Transverse colon (tissue), 4 donors: ENCODE measurements around the gene KLHL42. TPM values are rescaled to one million over a fixed set of nuclear protein-coding genes. Genes with fewer than 3 reads are reported as not detected.
"Not testable (repeated sequence)": the region's sequence is repeated elsewhere in the genome, so short reads cannot be mapped to it uniquely, and the experiment has no call there.

Experiments used
- DNase-seq: peaks from one replicate; pipeline ENCODE4 v3.0.0-alpha.2; 2019
- H3K27ac ChIP-seq, 4 donors: fragments of 200-600 bp; sonication (generic); 2 replicates each; pipeline ENCODE4 v1.5.1; 2016 to 2018; ENCODE audit warnings: inconsistent platforms in 4 of 4
- H3K27me3 ChIP-seq: fragments of 200-600 bp; sonication (generic); 2 replicates; pipeline ENCODE4 v1.5.1; 2017; ENCODE audit warnings: inconsistent platforms
- H3K36me3 ChIP-seq, 4 donors: fragments of 200-600 bp; sonication (generic); 2 replicates each; pipeline ENCODE4 v1.5.1; 2017 to 2019; ENCODE audit warnings: inconsistent platforms in 4 of 4
- H3K4me1 ChIP-seq, 4 donors: fragments of 200-600 bp; sonication (generic); 2 replicates each; pipeline ENCODE4 v1.5.1; 2017 to 2020; ENCODE audit warnings: inconsistent platforms in 4 of 4
- H3K4me3 ChIP-seq, 4 donors: fragments of 200-600 bp; sonication (generic); 1 replicate in 1 of 4; 2 replicates in 3 of 4; pipeline versions ENCODE4 v1.5.1 to v1.6.1; 2017 to 2019; ENCODE audit warnings: inconsistent platforms in 4 of 4
- H3K9me3 ChIP-seq, 2 donors: fragments of 200-600 bp; sonication (generic); 2 replicates each; pipeline ENCODE4 v1.5.1; 2017 to 2019; ENCODE audit warnings: inconsistent platforms in 2 of 2
- EP300 ChIP-seq: sonication (generic); formaldehyde crosslinking; IDR thresholded peaks from one replicate; pipeline ENCODE4 v1.6.1; 2017; ENCODE audit warnings: antibody characterized with exemption, low read depth
- POLR2A ChIP-seq: fragments of 450-650 bp; IDR thresholded peaks from one replicate; pipeline ENCODE4 v1.6.1; 2016; ENCODE audit warnings: antibody characterized with exemption, mild to moderate bottlenecking, moderate library complexity
- POLR2AphosphoS5 ChIP-seq, 3 donors: sonication (generic); formaldehyde crosslinking; IDR thresholded peaks; one replicate each; pipeline ENCODE4 v1.6.1; 2016; ENCODE audit warnings: antibody characterized with exemption in 3 of 3
- WGBS, 2 donors: methylation state at CpG; one replicate each; pipeline ENCODE4 v1.1.5; 2018; ENCODE audit warnings: low coverage in 1 of 2; 5-methylcytosine and 5-hydroxymethylcytosine counted together
- in situ Hi-C, 4 donors: fragments of 200-750 bp; cut with MboI; loops; one replicate each; pipeline versions ENCODE4 v1.15.0 to v1.15.1; 2017; ENCODE audit warnings: low sequenced_read_pairs in 3 of 4, low pct_ligation_motif_present in 1 of 4, low pct_unique_long_range_greater_than_20kb in 1 of 4
- intact Hi-C: fragments of 100-400 bp; cut with DNase I; formaldehyde crosslinking; loops from one replicate; pipeline ENCODE4 v1.15.1; 2023; ENCODE audit warnings: low total_unique reads
- total RNA-seq, 4 donors: library from RNA; depleted of rRNA; stranded (reverse); fragments of >200 nt; gene quantifications; one replicate each; pipeline ENCODE4 v1.1.0, GENCODE V29; 2016
- TF ChIP-seq, protein P1 (sequence below), 5 experiments: fragments of 200-600 bp in 3 of 5; fragments of 450-650 bp in 2 of 5; sonication (generic) in 3 of 5; IDR thresholded peaks; 1 replicate in 2 of 5; 2 replicates in 3 of 5; pipeline ENCODE4 v1.5.1; 2016 to 2017; ENCODE audit warnings: antibody characterized with exemption in 5 of 5, inconsistent platforms in 3 of 5, mild to moderate bottlenecking in 2 of 5, moderate library complexity in 1 of 5

KLHL42 gene
- total RNA-seq, 4 donors from 2014 or later, result 14.7 to 104 (median 47.3) TPM

DNA sequence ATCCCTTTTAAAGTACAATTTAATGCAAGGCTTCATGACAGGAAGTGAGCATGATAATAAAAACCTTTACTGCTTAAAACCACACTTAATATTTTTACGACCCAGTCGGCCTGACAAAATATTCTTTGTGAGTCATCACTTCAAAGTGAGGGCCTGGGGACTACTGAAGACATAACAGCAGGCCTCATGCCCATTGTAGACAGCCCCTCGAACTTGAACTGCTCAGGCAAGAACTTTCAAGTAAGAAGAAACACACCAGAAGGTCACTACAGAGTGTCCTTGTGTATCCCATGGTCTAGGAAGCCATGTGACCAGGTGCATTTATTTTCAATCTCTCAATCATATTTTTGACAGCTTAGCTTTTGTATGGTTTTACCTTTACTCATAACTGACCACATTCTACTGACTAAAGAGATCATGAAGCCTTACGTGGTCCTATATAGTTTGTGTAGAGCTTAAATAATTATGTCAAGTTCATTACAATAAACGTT is 61.4 kb downstream of the KLHL42 start:
- H3K36me3 ChIP-seq, result no peaks in the 10 kb centered on the region
- H3K9me3 ChIP-seq, result no peaks in the 10 kb centered on the region
- no peak for DNase-seq
- no peaks in the 10 kb centered on the region for H3K4me1 ChIP-seq
- H3K4me3 ChIP-seq, result no peak overlapping the region
- H3K27ac ChIP-seq, result no peak overlapping the region
- whole genome bisulfite sequencing, 2 donors, result 44 to 80% methylated on average over 2 to 5 of the region's 5 CpGs
- TF ChIP-seq EP300 (no peak), POLR2A (no peak), POLR2AphosphoS5 (IDR thresholded peaks at IDR 0.05) (no peak)
- TF ChIP-seq, protein P1, sequence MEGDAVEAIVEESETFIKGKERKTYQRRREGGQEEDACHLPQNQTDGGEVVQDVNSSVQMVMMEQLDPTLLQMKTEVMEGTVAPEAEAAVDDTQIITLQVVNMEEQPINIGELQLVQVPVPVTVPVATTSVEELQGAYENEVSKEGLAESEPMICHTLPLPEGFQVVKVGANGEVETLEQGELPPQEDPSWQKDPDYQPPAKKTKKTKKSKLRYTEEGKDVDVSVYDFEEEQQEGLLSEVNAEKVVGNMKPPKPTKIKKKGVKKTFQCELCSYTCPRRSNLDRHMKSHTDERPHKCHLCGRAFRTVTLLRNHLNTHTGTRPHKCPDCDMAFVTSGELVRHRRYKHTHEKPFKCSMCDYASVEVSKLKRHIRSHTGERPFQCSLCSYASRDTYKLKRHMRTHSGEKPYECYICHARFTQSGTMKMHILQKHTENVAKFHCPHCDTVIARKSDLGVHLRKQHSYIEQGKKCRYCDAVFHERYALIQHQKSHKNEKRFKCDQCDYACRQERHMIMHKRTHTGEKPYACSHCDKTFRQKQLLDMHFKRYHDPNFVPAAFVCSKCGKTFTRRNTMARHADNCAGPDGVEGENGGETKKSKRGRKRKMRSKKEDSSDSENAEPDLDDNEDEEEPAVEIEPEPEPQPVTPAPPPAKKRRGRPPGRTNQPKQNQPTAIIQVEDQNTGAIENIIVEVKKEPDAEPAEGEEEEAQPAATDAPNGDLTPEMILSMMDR (IDR thresholded peaks at IDR 0.05), result no peak
- intact Hi-C loops, result no loop called here
- H3K27me3 ChIP-seq, result no peaks in the 10 kb centered on the region
- in situ Hi-C loops, result no loop called here

DNA sequence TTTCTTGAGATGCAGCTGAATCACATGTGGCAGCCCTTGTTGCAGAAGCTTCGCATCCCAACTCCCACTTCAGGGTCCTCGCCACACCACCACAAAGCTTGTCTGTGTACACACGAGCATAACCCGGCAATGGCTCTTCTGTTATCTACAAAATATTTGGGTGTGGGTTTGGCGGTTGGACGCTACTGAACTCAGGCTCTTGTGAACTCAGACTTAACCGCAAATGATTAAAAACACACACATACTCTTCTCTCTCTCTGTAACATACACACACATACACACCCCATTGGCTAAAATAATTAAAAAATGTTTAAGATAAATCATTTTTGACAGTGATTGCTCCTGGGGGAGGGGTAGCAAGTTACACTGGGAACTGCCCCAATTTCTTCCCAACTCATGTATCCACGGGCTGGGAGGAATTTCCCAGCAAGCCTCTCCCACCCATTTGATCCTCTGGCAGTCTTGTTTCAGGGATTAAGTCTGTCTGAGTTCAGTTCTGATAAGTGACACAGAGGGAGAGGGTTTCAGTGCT is 63.7 kb downstream of the KLHL42 start:
- H3K36me3 ChIP-seq, result no peaks in the 10 kb centered on the region
- in situ Hi-C loops, result no loop called here
- 46 to 47% methylated on average over 4 to 8 of the region's 8 CpGs for WGBS, 2 donors

DNA sequence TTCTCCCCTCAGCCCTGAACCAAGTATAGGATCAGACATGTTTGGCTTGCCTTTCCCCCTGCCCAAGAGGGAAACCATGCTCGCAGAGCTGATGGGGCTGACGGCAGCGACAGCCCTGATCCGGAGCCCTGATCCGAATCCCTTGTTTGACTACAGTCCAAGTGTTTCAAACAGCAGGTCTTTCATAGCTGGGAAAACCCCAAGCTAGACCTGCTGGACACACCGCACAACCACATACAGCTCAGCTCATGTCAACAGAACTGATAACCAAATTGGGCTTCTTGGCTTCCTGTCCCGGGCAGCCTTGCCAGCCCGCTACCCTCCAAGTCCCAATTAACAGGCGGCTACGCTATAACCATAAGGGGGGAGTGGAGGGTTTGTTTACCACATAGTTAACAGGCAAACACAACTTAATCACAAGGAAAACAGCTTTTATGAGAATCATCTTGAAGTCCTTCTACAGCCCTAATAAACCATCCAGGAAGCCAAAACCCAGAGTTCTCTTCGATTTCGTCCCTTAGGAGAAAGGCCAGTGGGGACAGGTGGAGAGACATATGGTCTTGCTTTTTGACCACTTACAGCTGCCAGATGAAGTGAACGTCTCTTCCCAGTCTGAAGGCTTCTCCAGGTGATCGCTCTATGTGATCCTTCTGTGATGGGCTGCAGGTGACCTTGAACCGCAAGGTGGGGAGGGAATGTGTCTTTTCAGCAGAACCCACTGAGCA is 64.5 kb downstream of the KLHL42 start:
- intact Hi-C loops (no loop called here), in situ Hi-C loops (no loop called here)
- Histone ChIP-seq H3K9me3 (no peaks in the 10 kb centered on the region), H3K27ac (no peak overlapping the region), H3K4me1 (no peaks in the 10 kb centered on the region), H3K4me3 (no peak overlapping the region), H3K27me3 (no peaks in the 10 kb centered on the region), H3K36me3 (no peaks in the 10 kb centered on the region)
- TF ChIP-seq POLR2AphosphoS5 (IDR thresholded peaks at IDR 0.05) (no peak), POLR2A (no peak), EP300 (no peak)
- TF ChIP-seq, protein P1 (IDR thresholded peaks at IDR 0.05), result no peak
- no peak for DNase-seq
- WGBS, 2 donors, result 47 to 80% methylated on average over 2 to 15 of the region's 15 CpGs

More for the DNA sequence above, 63.7 kb downstream of the KLHL42 start:
- Histone ChIP-seq H3K4me1 (no peaks in the 10 kb centered on the region), H3K9me3 (no peaks in the 10 kb centered on the region), H3K27ac (no peak overlapping the region), H3K4me3 (no peak overlapping the region), H3K27me3 (no peaks in the 10 kb centered on the region)
- intact Hi-C loops, result no loop called here
- DNase-seq, result no peak
- no peak for TF ChIP-seq POLR2A
- TF ChIP-seq, protein P1 (IDR thresholded peaks at IDR 0.05), result no peak
- no peak for TF ChIP-seq EP300
- no peak for TF ChIP-seq POLR2AphosphoS5 (IDR thresholded peaks at IDR 0.05)

DNA sequence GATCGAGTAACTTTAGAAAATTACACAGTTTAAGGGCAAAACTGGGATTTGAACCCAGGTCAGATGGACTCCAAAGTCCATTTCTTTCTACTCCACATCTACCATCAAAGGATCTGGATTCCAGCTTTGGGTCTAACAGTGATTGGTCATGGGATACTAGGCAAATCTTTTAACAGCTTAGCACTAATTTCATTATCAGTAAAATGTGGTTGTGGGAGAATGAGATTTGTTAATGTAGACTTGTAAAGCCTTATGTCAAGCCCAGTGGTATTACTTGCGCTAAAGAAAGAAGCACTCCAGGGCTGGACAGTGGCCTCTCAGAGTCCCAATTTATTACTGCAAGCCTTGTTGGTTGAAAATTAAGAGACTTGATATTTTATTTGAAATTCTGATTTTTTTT is 65.2 kb downstream of the KLHL42 start:
- no peak for TF ChIP-seq POLR2AphosphoS5 (IDR thresholded peaks at IDR 0.05)
- TF ChIP-seq, protein P1 (IDR thresholded peaks at IDR 0.05), result no peak
- no peak for TF ChIP-seq POLR2A
- TF ChIP-seq EP300, result no peak
- Histone ChIP-seq H3K27me3 (no peaks in the 10 kb centered on the region), H3K4me1 (no peaks in the 10 kb centered on the region), H3K36me3 (no peaks in the 10 kb centered on the region), H3K4me3 (no peak overlapping the region), H3K27ac (no peak overlapping the region), H3K9me3 (no peaks in the 10 kb centered on the region)
- in situ Hi-C loops, result no loop called here
- 94 to 100% methylated on average over 1 to 2 of the region's 2 CpGs for WGBS, 2 donors
- intact Hi-C loops, result no loop called here
- DNase-seq, result no peak

DNA sequence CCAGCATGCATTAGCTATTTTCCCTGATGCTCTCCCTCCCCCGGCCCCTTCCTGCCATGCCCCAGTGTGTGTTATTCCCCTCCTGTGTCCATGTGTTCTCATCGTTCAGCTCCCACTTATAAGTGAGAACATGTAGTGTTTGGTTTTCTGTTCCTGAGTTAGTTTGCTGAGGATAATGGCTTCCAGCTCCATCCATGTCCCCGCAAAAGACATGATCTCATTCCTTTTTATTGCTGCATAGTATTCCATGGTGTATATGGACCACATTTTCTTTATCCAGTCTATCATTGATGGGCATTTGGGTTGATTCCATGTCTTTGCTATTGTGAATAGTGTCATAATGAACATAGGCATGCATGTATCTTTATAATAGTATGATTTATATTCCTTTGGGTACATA is 65.7 kb downstream of the KLHL42 start:
- H3K27me3 ChIP-seq, H3K9me3 ChIP-seq, in situ Hi-C loops, H3K27ac ChIP-seq, DNase-seq, H3K4me1 ChIP-seq, H3K36me3 ChIP-seq, intact Hi-C loops, H3K4me3 ChIP-seq: not testable (repeated sequence)
- WGBS, 2 donors, result 80 to 84% methylated on average over 3 of the region's 3 CpGs

DNA sequence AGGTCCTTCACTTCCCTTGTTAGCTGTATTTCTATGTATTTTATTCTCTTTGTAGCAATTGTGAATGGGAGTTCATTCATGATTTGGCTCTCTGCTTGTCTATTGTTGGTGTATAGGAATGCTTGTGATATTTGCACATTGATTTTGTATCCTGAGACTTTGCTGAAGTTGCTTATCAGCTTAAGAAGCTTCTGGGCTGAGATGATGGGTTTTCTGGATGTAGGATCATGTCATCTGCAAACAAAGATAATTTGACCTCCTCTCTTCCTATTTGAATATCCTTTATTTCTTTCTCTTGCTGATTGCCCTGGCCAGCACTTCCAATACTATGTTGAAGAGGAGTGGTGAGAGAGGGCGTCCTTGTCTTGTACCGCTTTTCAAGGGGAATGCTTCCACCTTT is 67.3 kb downstream of the KLHL42 start:
- DNase-seq, in situ Hi-C loops, H3K27ac ChIP-seq, H3K4me1 ChIP-seq, H3K4me3 ChIP-seq, H3K36me3 ChIP-seq, H3K9me3 ChIP-seq, H3K27me3 ChIP-seq, intact Hi-C loops: not testable (repeated sequence)
- WGBS, 2 donors, result 89 to 100% methylated on average over 2 of the region's 2 CpGs
